ENCODE results near the gene GET4.

- TF ChIP-seq EZH2phosphoT487 (IDR thresholded peaks at IDR 0.05; ENCODE audit: low read depth) (no peak), CTCF (IDR thresholded peaks at IDR 0.05; ENCODE audit: low read depth, low read length) (no peak)
These were observed 2.2 kb upstream of the GET4 start for GRCh38 chr7:874031-874749.
